Measurements from ENCODE around the gene TRPM6. TPM values are rescaled to one million over a fixed set of nuclear protein-coding genes. Genes with fewer than 3 reads are reported as not detected.
"Not testable (repeated sequence)": the region's sequence is repeated elsewhere in the genome, so short reads cannot be mapped to it uniquely, and the experiment has no call there.

The TRPM6 gene
- total RNA-seq, 1 donor from 2014 or later: 0.03 TPM

DNA sequence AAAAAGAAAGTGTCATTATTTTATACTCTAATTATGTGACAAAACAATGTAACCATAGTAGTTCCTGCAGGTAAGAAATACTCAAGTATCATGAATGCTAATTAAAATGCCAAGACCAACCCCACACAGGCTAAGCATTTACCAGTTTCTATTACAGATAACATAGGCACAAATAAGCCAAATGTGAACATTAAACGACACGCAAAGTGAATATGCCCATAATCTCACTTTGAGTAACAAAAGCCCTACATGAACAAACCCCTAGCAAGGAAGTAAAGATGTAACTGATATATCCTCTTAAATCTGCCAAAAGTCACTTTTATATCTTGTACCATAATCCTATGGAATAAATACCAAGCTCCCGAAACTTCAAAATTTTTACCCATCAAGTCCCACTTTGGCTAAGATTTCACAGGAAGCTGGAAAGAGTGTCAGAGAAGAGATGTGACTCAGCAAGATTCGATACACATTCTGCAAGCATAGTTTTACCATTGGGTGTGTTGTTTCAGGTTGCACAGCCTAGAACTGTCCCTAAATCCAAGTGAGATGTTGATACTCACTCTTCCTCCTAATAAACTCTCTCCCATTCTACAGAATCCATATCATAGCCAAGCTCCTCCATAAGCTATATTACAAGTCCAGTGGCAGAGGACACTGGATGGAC, 28.8 kb downstream of the TRPM6 start:
- DNase-seq (ENCODE audit: low spot score): no peak
- no peak for ATAC-seq

DNA sequence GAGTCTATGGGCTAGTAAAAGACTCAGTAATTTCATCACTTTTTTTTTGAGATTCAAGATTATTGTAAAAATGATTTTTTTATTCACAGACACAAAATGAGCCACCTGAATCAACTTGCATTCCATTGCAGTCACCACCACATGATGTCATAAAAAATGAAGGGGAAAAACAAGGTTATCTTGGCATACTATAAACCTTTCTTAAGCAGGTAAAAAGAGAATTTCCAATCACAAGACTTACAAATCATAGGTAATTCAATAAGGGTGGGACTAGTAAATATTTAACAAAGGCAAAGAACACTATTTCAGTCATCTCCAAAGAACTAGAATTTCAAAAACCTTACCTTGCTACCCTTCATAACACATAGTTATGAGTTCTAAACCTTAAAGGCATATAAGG, 30.7 kb downstream of the TRPM6 start:
- ATAC-seq: no peak
- DNase-seq (ENCODE audit: low spot score): no peak

DNA sequence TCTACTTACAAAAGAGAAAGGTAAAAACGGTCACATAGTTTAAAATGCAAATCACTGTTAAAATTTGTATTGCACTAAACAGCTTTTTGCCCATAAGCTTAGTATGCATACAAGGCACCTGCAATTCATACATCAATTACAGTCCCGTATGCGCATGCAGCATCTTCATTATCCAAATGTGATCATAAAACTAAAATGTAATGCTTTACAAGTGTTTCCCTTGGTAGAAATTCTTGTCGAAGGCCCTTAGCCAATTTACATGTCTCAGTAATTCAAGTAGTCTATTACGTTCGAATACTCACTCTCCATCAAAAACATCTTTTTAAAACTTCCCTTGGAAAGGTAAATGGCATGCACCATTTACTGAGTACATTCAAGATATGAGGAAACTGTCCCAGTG, 32.6 kb downstream of the TRPM6 start:
- DNase-seq (ENCODE audit: low spot score): no peak
- ATAC-seq: no peak

DNA sequence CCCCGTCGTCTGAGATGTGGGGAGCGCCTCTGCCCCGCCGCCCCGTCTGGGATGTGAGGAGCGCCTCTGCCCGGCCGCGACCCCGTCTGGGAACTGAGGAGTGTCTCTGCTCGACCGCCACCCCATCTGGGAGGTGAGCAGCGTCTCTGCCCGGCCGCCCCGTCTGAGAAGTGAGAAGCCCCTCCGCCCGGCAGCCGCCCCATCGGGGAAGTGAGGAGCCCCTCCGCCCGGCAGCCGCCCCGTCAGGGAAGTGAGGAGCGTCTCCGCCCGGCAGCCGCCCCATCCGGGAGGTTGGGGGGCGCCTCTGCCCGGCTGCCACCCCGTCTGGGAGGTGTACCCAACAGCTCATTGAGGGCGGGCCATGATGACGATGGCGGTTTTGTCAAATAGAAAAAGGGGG, 34.7 kb downstream of the TRPM6 start:
- ATAC-seq; DNase-seq (ENCODE audit: low spot score): not testable (repeated sequence)

- DNase-seq (ENCODE audit: low spot score): no peak
- no peak for ATAC-seq
Observed at GRCh38 chr9:74848153-74848525, 39.6 kb downstream of the TRPM6 start.

DNA sequence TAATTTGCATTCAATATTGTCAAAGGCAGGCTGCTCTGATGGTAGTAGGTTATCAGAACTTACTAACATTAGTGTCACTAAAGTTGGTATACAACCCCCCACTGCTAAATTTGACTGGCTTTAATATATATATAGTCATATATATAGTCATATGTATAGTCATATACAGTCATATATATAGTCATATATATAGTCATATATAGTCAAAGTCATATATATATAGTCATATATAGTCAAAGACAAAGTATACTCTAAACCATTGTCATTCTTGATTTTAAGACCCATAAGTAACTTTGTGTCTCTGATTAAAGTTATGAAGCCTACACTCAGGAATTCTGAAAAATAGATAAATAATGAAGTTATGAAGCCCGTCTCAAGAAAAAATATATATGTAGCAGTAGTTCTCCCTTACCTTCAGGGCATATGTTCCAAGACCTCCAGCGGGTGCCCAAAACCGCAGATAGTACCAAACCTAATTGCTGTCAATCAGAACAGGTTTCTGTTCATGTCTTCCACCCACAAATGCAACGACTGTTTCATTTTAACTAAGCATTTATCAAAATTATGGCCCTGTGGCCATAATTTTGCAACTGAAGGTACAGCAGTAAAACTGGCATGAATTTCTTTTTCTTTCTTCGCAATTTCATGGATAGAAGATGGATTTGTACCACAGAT, 40.1 kb downstream of the TRPM6 start:
- ATAC-seq: no peak
- no peak for DNase-seq (ENCODE audit: low spot score)

GRCh38 chr9:74846766-74847165, 41.0 kb downstream of the TRPM6 start:
- DNase-seq (ENCODE audit: low spot score) (no peak), ATAC-seq (no peak)

GRCh38 chr9:74838351-74838750, 49.4 kb downstream of the TRPM6 start:
- DNase-seq (ENCODE audit: low spot score) (no peak), ATAC-seq (no peak)

DNA sequence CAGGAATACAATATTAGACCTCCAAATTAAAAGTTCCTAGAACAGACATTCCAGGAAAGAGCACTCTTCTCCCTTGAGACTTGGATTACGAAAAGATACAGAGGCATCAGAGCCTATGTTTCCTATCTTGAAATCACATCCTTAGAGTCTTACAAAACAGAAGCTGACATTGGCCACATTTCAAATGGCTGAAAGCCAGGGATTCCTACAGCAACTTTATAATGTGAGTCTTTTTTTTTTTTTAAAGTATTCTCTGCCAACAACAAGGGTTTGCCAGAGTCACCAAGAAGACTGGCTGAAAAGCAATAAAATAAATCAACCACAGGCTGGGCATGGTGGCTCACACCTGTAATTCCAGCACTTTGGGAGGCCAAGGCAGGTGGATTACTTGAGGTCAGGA, 63.1 kb downstream of the TRPM6 start:
- DNase-seq (ENCODE audit: low spot score): no peak
- ATAC-seq: no peak

GRCh38 chr9:74821636-74822035, 66.1 kb downstream of the TRPM6 start:
- no peak for ATAC-seq
- DNase-seq (ENCODE audit: low spot score): no peak

DNA sequence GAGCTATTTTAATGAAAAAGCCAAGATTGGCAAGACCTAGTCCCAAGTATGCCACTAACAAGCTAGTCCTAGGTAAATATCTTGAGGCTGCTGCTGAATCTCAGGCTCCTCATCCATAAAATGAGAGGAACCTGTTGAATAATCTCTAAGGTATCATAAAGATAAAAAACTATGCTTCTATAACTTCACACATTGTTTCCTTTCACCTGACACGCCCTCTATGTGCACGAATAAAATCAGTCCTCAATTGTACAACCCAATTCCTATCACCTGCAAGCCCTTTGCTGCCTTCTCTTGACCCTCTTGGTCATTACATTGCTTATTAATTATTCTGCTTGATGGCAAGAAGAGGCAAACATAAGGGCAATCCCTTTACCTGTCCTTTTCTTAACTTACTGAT, 69.9 kb downstream of the TRPM6 start:
- DNase-seq (ENCODE audit: low spot score) (no peak), ATAC-seq (no peak)

GRCh38 chr9:74817281-74817810, 70.4 kb downstream of the TRPM6 start:
- ATAC-seq (no peak), DNase-seq (ENCODE audit: low spot score) (no peak)

DNA sequence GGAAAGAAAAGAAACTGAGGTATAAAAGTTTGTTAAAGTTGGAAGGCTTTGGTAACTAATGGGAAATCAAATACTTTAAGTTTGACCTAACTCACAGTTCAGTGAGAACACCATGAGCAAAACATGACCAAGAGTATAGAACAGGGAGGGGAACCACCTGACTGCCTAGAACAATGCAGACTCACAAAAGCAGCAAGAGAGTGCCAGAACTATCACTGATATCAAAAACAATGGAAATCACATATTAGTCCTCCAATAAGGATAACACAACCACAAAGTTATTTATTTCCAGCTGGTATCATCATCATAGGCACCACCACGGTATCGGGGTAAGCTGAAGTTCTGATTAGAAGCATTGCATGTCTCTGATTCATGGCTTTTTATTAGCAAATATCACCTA, 77.5 kb downstream of the TRPM6 start:
- ATAC-seq (no peak), DNase-seq (ENCODE audit: low spot score) (no peak)

GRCh38 chr9:74804018-74804385, 83.7 kb downstream of the TRPM6 start:
- DNase-seq (ENCODE audit: low spot score) (no peak), ATAC-seq (no peak)

GRCh38 chr9:74803376-74804017, 84.2 kb downstream of the TRPM6 start:
- ATAC-seq (no peak), DNase-seq (ENCODE audit: low spot score) (no peak)

DNA sequence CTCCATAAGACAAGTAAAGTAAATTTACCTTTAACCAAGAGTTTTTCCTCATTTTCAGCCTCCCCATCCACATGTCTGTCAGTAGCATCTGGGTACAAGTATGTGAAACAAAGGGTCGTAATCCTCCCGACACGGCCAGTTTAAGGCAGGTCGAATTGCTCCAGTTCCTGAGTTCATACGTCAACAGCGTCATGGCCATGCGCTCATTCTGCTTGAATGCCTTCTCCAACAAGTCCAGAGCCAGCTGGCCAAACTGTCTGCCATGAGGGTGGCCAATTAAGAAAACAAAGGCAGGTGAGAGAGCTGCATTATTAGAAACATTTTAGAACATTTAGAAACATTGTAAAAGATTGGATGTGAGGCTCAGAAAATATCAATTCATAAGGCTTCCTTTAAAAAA, 87.5 kb downstream of the TRPM6 start:
- no peak for DNase-seq (ENCODE audit: low spot score)

GRCh38 chr9:74795803-74796202, 91.9 kb downstream of the TRPM6 start:
- DNase-seq (ENCODE audit: low spot score) (no peak), ATAC-seq (no peak)

More for the DNA sequence above, 87.5 kb downstream of the TRPM6 start:
- no peak for ATAC-seq

DNA sequence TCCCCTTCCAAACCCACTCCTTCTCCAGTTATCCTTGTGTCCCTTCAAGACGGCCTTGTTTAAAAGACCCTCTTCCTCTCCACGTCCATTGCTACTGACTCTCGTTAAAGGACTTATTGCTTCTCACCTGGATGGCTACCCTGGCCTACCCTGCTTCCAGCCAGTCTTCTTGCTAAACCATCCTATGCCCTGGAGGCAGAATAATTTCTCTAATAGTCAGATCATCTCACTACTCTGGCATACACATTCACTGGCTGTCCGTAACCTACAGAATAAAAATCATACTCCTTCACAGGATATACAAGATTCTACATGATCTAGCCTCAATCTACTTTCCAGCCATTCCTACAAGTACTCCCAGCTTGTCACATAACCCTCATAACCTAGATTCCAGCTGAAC, 92.6 kb downstream of the TRPM6 start:
- no peak for ATAC-seq
- no peak for DNase-seq (ENCODE audit: low spot score)

DNA sequence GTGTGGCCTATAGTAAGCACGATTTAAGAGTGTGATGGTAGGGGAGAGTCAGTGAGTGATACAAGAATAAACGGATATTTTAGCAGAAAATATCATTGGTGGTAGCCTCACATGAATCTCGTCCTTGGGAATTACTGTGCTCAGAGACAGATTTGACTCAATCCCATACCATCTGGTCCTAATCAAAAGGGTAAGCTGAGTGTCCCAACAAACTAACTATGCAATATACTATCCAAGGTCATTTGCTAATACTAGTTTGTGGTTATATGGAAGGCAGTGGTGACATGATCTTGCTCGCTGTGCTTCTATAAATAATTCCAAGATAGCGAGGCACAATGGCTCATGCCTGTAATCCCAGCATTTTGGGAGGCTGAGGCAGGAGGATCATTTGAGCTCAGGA, 103.2 kb downstream of the TRPM6 start:
- no peak for ATAC-seq
- DNase-seq (ENCODE audit: low spot score): no peak

- DNase-seq (ENCODE audit: low spot score) (no peak), ATAC-seq (no peak)
Observed at GRCh38 chr9:74783408-74783807, 104.3 kb downstream of the TRPM6 start.

DNA sequence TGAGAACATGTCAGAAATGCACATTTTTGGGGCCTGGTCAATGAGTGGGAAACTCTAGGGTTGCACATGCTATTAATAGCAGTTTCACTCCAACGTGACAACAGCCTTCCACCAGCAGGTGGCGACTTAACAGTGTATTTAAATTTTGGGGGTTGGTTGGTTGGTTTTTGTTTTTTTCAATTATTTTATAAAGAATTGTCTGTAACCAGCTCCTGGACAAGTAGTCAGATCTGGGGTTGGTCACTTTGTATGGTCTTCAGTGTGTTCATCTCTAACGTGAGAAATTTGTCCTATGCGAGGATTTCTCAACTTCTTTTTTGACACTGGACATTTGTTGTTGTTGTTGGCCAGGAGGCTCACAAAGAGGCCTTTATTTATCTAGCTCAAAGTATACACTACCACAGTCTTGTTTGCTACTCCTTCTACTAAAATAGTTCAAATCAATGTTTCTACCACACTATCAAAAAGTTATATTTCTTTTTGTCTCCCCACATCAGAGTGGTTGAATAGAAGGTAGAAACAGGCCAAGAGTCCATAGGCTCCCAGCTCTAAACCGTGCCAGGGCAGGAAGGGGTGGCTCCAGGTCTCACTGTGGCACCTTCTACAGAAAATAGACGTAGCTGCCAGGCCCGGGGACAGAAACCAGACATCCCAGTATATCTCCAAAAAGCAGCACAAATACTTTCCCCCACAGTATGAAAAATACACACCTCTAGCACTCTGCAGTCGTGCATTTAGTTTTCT, 110.4 kb downstream of the TRPM6 start:
- DNase-seq (ENCODE audit: low spot score): peak; percentile 55
- peak; percentile 86 for ATAC-seq

DNA sequence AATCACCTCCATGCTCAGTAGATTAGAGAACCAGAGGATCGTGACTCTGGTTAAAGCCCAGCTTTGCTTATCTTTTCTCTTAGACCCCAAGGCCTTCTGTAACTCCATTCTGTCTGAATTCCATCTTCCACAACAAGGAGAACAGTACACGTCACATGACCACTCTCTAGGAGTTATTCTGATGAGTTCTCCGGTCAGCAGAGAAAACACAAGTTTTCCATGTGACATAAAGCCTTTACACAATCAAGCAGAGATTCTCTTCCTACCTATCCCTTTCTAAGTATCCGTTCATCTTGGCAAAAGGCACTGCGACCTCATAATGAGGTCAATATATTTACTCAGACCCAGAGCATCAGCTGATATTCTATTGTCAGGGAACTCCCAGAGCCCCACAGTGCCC, 112.3 kb downstream of the TRPM6 start:
- DNase-seq (ENCODE audit: low spot score) (no peak), ATAC-seq (no peak)

All from left lobe of liver (tissue), 2 donors.